Neural progenitor cell (in vitro differentiated cells): Measurements from ENCODE around the gene MKNK2. TPM values are rescaled to one million over a fixed set of nuclear protein-coding genes. Genes with fewer than 3 reads are reported as not detected.

Source experiments
- DNase-seq: peaks from one replicate; pipeline ENCODE4 v3.0.0-alpha.2; 2016; ENCODE audit warnings: low spot score
- H2AFZ ChIP-seq: fragments of 200-600 bp; sonication (generic); replicated peaks from 2 replicates; pipeline ENCODE4 v1.6.1; 2016; ENCODE audit warnings: antibody characterized with exemption
- H3F3A ChIP-seq: fragments of 200-600 bp; sonication (generic); 2 replicates; pipeline ENCODE4 v1.6.1; 2016; ENCODE audit warnings: antibody characterized with exemption, low read depth
- H3K27ac ChIP-seq: fragments of 200-600 bp; sonication (generic); 2 replicates; pipeline ENCODE4 v1.5.1; 2016; ENCODE audit warnings: mild to moderate bottlenecking
- H3K27me3 ChIP-seq: fragments of 200-600 bp; sonication (generic); 2 replicates; pipeline ENCODE4 v1.6.1; 2016; ENCODE audit warnings: mild to moderate bottlenecking, moderate library complexity
- H3K36me3 ChIP-seq: fragments of 200-600 bp; sonication (generic); 2 replicates; pipeline ENCODE4 v1.5.1; 2016
- H3K4me1 ChIP-seq: fragments of 200-600 bp; sonication (generic); 2 replicates; pipeline ENCODE4 v1.6.1; 2016; ENCODE audit warnings: mixed run types
- H3K4me2 ChIP-seq: fragments of 200-600 bp; sonication (generic); 2 replicates; pipeline ENCODE4 v1.6.1; 2016
- H3K4me3 ChIP-seq: fragments of 200-600 bp; sonication (generic); 2 replicates; pipeline ENCODE4 v1.5.1; 2016
- H3K79me2 ChIP-seq: fragments of 200-600 bp; sonication (generic); 2 replicates; pipeline ENCODE4 v1.6.1; 2016; ENCODE audit warnings: low read depth
- H3K9ac ChIP-seq: fragments of 200-600 bp; sonication (generic); 2 replicates; pipeline ENCODE4 v1.6.1; 2016
- H3K9me3 ChIP-seq: fragments of 200-600 bp; sonication (generic); 2 replicates; pipeline ENCODE4 v1.5.1; 2016; ENCODE audit warnings: low read depth
- H4K20me1 ChIP-seq: fragments of 200-600 bp; sonication (generic); 2 replicates; pipeline ENCODE4 v1.6.1; 2016; ENCODE audit warnings: low read depth
- H3K27ac Mint-ChIP-seq: 3 replicates; pipeline ENCODE4 v1.8.0; 2021; ENCODE audit warnings: mixed read lengths
- H3K27me3 Mint-ChIP-seq: 2 replicates; pipeline ENCODE4 v1.8.0; 2022; ENCODE audit warnings: low read depth, mild to moderate bottlenecking, inconsistent platforms, moderate library complexity, mixed read lengths; ENCODE audit not compliant: insufficient read depth
- H3K36me3 Mint-ChIP-seq: 3 replicates; pipeline ENCODE4 v1.8.0; 2021; ENCODE audit warnings: mixed read lengths
- H3K4me1 Mint-ChIP-seq: 3 replicates; pipeline ENCODE4 v1.8.0; 2021; ENCODE audit warnings: mixed read lengths
- H3K4me3 Mint-ChIP-seq: 3 replicates; pipeline ENCODE4 v1.8.0; 2021; ENCODE audit warnings: mild to moderate bottlenecking, moderate library complexity, mixed read lengths
- H3K9me3 Mint-ChIP-seq: 3 replicates; pipeline ENCODE4 v1.8.0; 2020; ENCODE audit warnings: mixed read lengths
- EZH2 ChIP-seq: fragments of 200-600 bp; sonication (generic); IDR thresholded peaks from 2 replicates; pipeline ENCODE4 v1.6.1; 2017; ENCODE audit warnings: antibody characterized with exemption, mild to moderate bottlenecking, moderate library complexity
- EZH2phosphoT487 ChIP-seq: fragments of 200-600 bp; sonication (generic); IDR thresholded peaks from 2 replicates; pipeline ENCODE4 v1.6.1; 2017; ENCODE audit warnings: antibody characterized with exemption
- total RNA-seq: library from RNA; depleted of rRNA; stranded (reverse); fragments of >200 nt; gene quantifications from 2 replicates; pipeline ENCODE4 v1.2.3, GENCODE V29; 2015; ENCODE audit warnings: low replicate concordance
- TF ChIP-seq, protein P1 (sequence below): fragments of 200-600 bp; sonication (generic); IDR thresholded peaks from 2 replicates; pipeline ENCODE4 v1.5.1; 2017; ENCODE audit warnings: antibody characterized with exemption, mild to moderate bottlenecking

The MKNK2 gene
- total RNA-seq, 1 donor from 2014 or later = 46.0 TPM

DNA sequence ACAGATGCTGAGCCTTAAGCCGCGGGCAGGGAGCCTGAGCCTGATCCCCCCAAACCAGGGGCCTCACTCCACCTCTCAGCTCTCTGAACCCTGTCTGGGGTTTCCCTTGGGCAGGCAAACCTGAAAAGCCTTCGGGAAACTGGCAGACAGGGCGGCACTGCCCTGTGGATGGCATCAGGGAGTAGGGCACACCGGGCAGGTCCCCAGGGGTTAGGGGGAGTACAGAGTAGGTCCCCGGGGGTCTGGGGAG, 9.7 kb downstream of the MKNK2 start:
- no peaks in the 10 kb centered on the region for H3K9me3 Mint-ChIP-seq

GRCh38 chr19:2040647-2041432, 10.2 kb downstream of the MKNK2 start:
- Histone ChIP-seq H3F3A (peaks cover 37% of the 10 kb centered on the region), H2AFZ (no peak overlapping the region), H3K27ac (peak overlapping the region; percentile 84), H3K79me2 (peaks cover 16% of the 10 kb centered on the region), H4K20me1 (peaks cover 25% of the 10 kb centered on the region), H3K9ac (peak overlapping the region; percentile 45), H3K4me3 (peak overlapping the region; percentile 38), H3K4me2 (peak overlapping the region; percentile 81), H3K4me1 (peaks cover 22% of the 10 kb centered on the region), H3K9me3 (no peaks in the 10 kb centered on the region), H3K36me3 (no peaks in the 10 kb centered on the region), H3K27me3 (no peaks in the 10 kb centered on the region)
- H3K27ac Mint-ChIP-seq = no peak overlapping the region
- H3K4me1 Mint-ChIP-seq = peaks cover 11% of the 10 kb centered on the region
- peaks cover 8% of the 10 kb centered on the region for H3K36me3 Mint-ChIP-seq
- no peak overlapping the region for H3K4me3 Mint-ChIP-seq
- peaks cover 3% of the 10 kb centered on the region for H3K27me3 Mint-ChIP-seq
- TF ChIP-seq EZH2 = no peak
- TF ChIP-seq EZH2phosphoT487 = no peak
- TF ChIP-seq, protein P1, sequence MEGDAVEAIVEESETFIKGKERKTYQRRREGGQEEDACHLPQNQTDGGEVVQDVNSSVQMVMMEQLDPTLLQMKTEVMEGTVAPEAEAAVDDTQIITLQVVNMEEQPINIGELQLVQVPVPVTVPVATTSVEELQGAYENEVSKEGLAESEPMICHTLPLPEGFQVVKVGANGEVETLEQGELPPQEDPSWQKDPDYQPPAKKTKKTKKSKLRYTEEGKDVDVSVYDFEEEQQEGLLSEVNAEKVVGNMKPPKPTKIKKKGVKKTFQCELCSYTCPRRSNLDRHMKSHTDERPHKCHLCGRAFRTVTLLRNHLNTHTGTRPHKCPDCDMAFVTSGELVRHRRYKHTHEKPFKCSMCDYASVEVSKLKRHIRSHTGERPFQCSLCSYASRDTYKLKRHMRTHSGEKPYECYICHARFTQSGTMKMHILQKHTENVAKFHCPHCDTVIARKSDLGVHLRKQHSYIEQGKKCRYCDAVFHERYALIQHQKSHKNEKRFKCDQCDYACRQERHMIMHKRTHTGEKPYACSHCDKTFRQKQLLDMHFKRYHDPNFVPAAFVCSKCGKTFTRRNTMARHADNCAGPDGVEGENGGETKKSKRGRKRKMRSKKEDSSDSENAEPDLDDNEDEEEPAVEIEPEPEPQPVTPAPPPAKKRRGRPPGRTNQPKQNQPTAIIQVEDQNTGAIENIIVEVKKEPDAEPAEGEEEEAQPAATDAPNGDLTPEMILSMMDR = no peak
- no peaks in the 10 kb centered on the region for H3K9me3 Mint-ChIP-seq
- DNase-seq = no peak

More for the DNA sequence above, 9.7 kb downstream of the MKNK2 start:
- Histone ChIP-seq H3K27me3 (no peaks in the 10 kb centered on the region), H3K9me3 (no peaks in the 10 kb centered on the region), H3K27ac (peak overlapping the region; percentile 84), H2AFZ (no peak overlapping the region), H3K4me2 (peak overlapping the region; percentile 81), H3K79me2 (peaks cover 16% of the 10 kb centered on the region), H3K36me3 (no peaks in the 10 kb centered on the region), H3K9ac (peak overlapping the region; percentile 45), H3F3A (peaks cover 36% of the 10 kb centered on the region), H4K20me1 (peaks cover 30% of the 10 kb centered on the region), H3K4me1 (peaks cover 22% of the 10 kb centered on the region), H3K4me3 (peak overlapping the region; percentile 38)
- DNase-seq = no peak
- Mint-ChIP-seq H3K36me3 (peaks cover 8% of the 10 kb centered on the region), H3K27me3 (peaks cover 3% of the 10 kb centered on the region), H3K4me1 (peaks cover 11% of the 10 kb centered on the region), H3K27ac (no peak overlapping the region), H3K4me3 (no peak overlapping the region)
- TF ChIP-seq EZH2 = no peak
- no peak for TF ChIP-seq EZH2phosphoT487
- TF ChIP-seq, protein P1 = no peak

DNA sequence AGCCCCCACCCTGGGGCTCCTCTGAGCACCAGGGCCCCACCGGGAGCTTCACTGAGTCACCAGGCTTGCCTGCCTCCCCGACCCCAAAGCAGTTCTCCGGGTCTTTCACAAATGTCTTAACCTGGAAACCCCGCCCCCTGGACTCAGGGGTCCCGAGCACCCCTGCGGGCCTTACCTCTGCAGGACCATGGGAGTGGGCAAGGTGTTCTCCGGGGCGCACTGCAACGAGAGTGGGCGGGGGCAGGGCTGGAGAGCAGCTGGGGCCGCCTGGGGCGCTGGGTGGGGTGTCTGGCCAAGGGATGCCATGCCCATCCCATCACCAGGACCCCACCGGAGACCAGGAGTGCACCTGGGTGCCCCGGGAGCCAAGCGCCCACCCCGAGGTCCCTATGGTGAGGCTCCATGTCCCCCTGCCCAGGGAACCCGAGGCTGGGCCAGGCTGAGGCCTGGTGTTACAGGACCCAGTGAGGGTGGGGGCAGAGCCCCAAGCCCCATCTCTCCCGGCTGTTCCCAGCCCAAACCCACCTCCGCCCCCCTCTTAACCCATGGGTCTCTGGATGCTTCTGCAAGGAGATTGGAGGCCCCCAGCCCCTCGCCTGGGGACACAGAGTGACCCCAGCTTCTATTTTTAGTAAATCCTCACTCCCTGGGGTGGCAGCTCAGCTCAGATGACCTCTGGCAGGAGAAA, 10.9 kb downstream of the MKNK2 start:
- peaks cover 16% of the 10 kb centered on the region for H3K79me2 ChIP-seq
- H3K4me3 ChIP-seq = no peak overlapping the region
- no peaks in the 10 kb centered on the region for H3K9me3 Mint-ChIP-seq
- peak overlapping the region; percentile 10 for H3K4me2 ChIP-seq
- H3K4me1 Mint-ChIP-seq = peaks cover 14% of the 10 kb centered on the region
- no peak overlapping the region for H2AFZ ChIP-seq
- no peaks in the 10 kb centered on the region for H3K36me3 ChIP-seq
- H4K20me1 ChIP-seq = peaks cover 18% of the 10 kb centered on the region
- H3F3A ChIP-seq = peaks cover 44% of the 10 kb centered on the region
- H3K9ac ChIP-seq = no peak overlapping the region
- no peaks in the 10 kb centered on the region for H3K9me3 ChIP-seq
- TF ChIP-seq EZH2phosphoT487 = no peak
- TF ChIP-seq, protein P1 = no peak
- TF ChIP-seq EZH2 = no peak
- H3K4me3 Mint-ChIP-seq = no peak overlapping the region
- no peaks in the 10 kb centered on the region for H3K27me3 ChIP-seq
- H3K27ac Mint-ChIP-seq = no peak overlapping the region
- DNase-seq = no peak
- H3K4me1 ChIP-seq = peaks cover 22% of the 10 kb centered on the region
- H3K36me3 Mint-ChIP-seq = peaks cover 8% of the 10 kb centered on the region
- H3K27me3 Mint-ChIP-seq = peaks cover 3% of the 10 kb centered on the region
- H3K27ac ChIP-seq = peak overlapping the region; percentile 84
